HepG2 (cell line): ENCODE results near the gene UNC13D. TPM values are rescaled to one million over a fixed set of nuclear protein-coding genes. Genes with fewer than 3 reads are reported as not detected.

Experiments
- ATF1 ChIP-seq: IDR thresholded peaks from 2 replicates; pipeline ENCODE4 v1.6.1; 2016; ENCODE audit warnings: mild to moderate bottlenecking, control low read depth
- DMTF1 ChIP-seq: sonication (generic); formaldehyde crosslinking; IDR thresholded peaks from 2 replicates; pipeline ENCODE4 v1.4.0; 2020; ENCODE audit warnings: mild to moderate bottlenecking, missing genetic modification reagents
- DNMT3B ChIP-seq: conservative IDR thresholded peaks from 2 replicates; pipeline ENCODE4 v1.6.1; 2016; ENCODE audit warnings: missing biosample characterization, control low read depth
- GATA4 ChIP-seq: sonication (generic); IDR thresholded peaks from 2 replicates; pipeline ENCODE4 v1.6.1; 2016; ENCODE audit warnings: antibody characterized with exemption, low read depth, borderline replicate concordance
- HIVEP1 ChIP-seq: sonication (generic); formaldehyde crosslinking; IDR thresholded peaks from 2 replicates; pipeline ENCODE4 v1.4.0; 2020; ENCODE audit warnings: mild to moderate bottlenecking, missing genetic modification reagents
- KAT7 ChIP-seq: IDR thresholded peaks from 2 replicates; pipeline ENCODE4 v1.6.1; 2018; ENCODE audit warnings: borderline replicate concordance, missing compliant biosample characterization
- MEIS1 ChIP-seq: sonication (generic); formaldehyde crosslinking; IDR thresholded peaks from 2 replicates; pipeline ENCODE4 v1.9.0; 2021; ENCODE audit warnings: mild to moderate bottlenecking, missing genetic modification reagents, moderate library complexity, borderline replicate concordance
- MYPOP ChIP-seq: sonication (generic); formaldehyde crosslinking; IDR thresholded peaks from 2 replicates; pipeline ENCODE4 v1.8.1; 2023; ENCODE audit warnings: mild to moderate bottlenecking, moderate library complexity, missing genetic modification reagents
- NFE2L2 ChIP-seq: fragments of 150-350 bp; IDR thresholded peaks from 2 replicates; pipeline ENCODE4 v1.6.1; 2014; ENCODE audit warnings: low read length
- PCBP1 ChIP-seq: fragments of 200-400 bp; formaldehyde crosslinking; IDR thresholded peaks from 2 replicates; pipeline ENCODE4 v1.6.1; 2017; ENCODE audit warnings: mild to moderate bottlenecking, low read depth, low read length, borderline replicate concordance
- RAD21 ChIP-seq: fragments of 450-650 bp; formaldehyde crosslinking; IDR thresholded peaks from 2 replicates; pipeline ENCODE4 v1.5.0; 2020; ENCODE audit warnings: mild to moderate bottlenecking
- RARG ChIP-seq: sonication (generic); formaldehyde crosslinking; IDR thresholded peaks from 2 replicates; pipeline ENCODE4 v1.4.0; 2020; ENCODE audit warnings: low read depth, mild to moderate bottlenecking, missing genetic modification reagents
- RNF219 ChIP-seq: sonication (generic); formaldehyde crosslinking; IDR thresholded peaks from 2 replicates; pipeline ENCODE4 v1.5.0; 2020; ENCODE audit warnings: mild to moderate bottlenecking, missing genetic modification reagents
- THAP7 ChIP-seq: sonication (generic); formaldehyde crosslinking; IDR thresholded peaks from 2 replicates; pipeline ENCODE4 v1.8.1; 2023; ENCODE audit warnings: mild to moderate bottlenecking, missing genetic modification reagents
- THAP9 ChIP-seq: sonication (generic); formaldehyde crosslinking; IDR thresholded peaks from 2 replicates; pipeline ENCODE4; 2020; ENCODE audit warnings: missing genetic modification reagents, mild to moderate bottlenecking, borderline replicate concordance
- ZNF552 ChIP-seq: sonication (generic); formaldehyde crosslinking; IDR thresholded peaks from 2 replicates; pipeline ENCODE4 v1.9.0; 2022; ENCODE audit warnings: missing genetic modification reagents, mild to moderate bottlenecking, borderline replicate concordance
- ZNF784 ChIP-seq: sonication (generic); formaldehyde crosslinking; IDR thresholded peaks from 2 replicates; pipeline ENCODE4 v1.5.1; 2020; ENCODE audit warnings: missing genetic modification reagents, mild to moderate bottlenecking, borderline replicate concordance
- polyA plus RNA-seq, 8 experiments: library from polyadenylated mRNA; depleted of rRNA in 3 of 8; stranded (reverse) in 7 of 8; unstranded in 1 of 8; fragments of >200 nt; fragmentation: Illumina TruSeq in 4 of 8; extraction: Trizol in 4 of 8; gene quantifications; 2 replicates each; pipeline versions ENCODE4 v1.2.1 to v1.2.3, GENCODE V29; 2011 to 2016; ENCODE audit warnings: low read depth in 4 of 8, missing spikeins in 1 of 8, mixed read lengths in 1 of 8; ENCODE audit not compliant: insufficient read depth in 1 of 8
- total RNA-seq, 5 experiments: library from RNA; depleted of rRNA; stranded (reverse); fragments of >200 nt; fragmentation: Illumina TruSeq; extraction: Trizol; gene quantifications; 2 replicates each; pipeline ENCODE4 v1.2.3, GENCODE V29; 2016; ENCODE audit warnings: low read depth in 1 of 5

UNC13D gene
- total and polyA plus RNA-seq, 2 of the 13 experiments (the other 11 are each of a cell fraction or from before 2014, with no cell fraction given), result 29.7 to 42.7 TPM

- TF ChIP-seq THAP9 (0 out of 2 replicates have a peak, but pooled peaks have one; percentile 32), NFE2L2 (no peak), RARG (CRISPR knock-in tag) (no peak), RNF219 (CRISPR knock-in tag) (no peak), PCBP1 (peak; percentile 93; the same call in 1 of the 2 replicates), HIVEP1 (no peak), THAP7 (CRISPR knock-in tag) (peak; percentile 71; the same call in 1 of the 2 replicates), MEIS1 (CRISPR knock-in tag) (peak; percentile 81; the same call in 1 of the 2 replicates), DMTF1 (CRISPR knock-in tag) (0 out of 2 replicates have a peak, but pooled peaks have one; percentile 58), RAD21 (no peak), ZNF784 (CRISPR knock-in tag) (no peak), MYPOP (CRISPR knock-in tag) (no peak), KAT7 (CRISPR knock-in tag) (no peak), ZNF552 (CRISPR knock-in tag) (0 out of 2 replicates have a peak, but pooled peaks have one; percentile 47), GATA4 (peak; percentile 50; the same call in 1 of the 2 replicates), ATF1 (no peak), DNMT3B (CRISPR knock-in tag) (no peak)
Observed at GRCh38 chr17:75892556-75893224, 48.5 kb upstream of the UNC13D start (continued).
